ENCODE data around the gene ZBTB49.

Gene ZBTB49

GRCh38 chr4:4358093-4358854 lies 68.2 kb downstream of the ZBTB49 start:
- TF ChIP-seq CTCF (IDR thresholded peaks at IDR 0.05; ENCODE audit: low read depth, low read length, missing control alignments) = no peak
- in situ Hi-C loops (cut with HindIII; ENCODE audit: low sequenced_read_pairs) = no loop called here
- DNase-seq (ENCODE audit: low read depth) = no peak
- H3K4me3 ChIP-seq (ENCODE audit: low read depth, low read length) = no peak overlapping the region

- in situ Hi-C loops (cut with HindIII; ENCODE audit: low sequenced_read_pairs) = no loop called here
- DNase-seq (ENCODE audit: low read depth) = no peak
These were observed 71.8 kb downstream of the ZBTB49 start for GRCh38 chr4:4361883-4362282.

GRCh38 chr4:4362991-4363697 lies 73.1 kb downstream of the ZBTB49 start:
- no peak for DNase-seq (ENCODE audit: low read depth)
- no peak overlapping the region for H3K4me3 ChIP-seq (ENCODE audit: low read depth, low read length)
- TF ChIP-seq CTCF (IDR thresholded peaks at IDR 0.05; ENCODE audit: low read depth, low read length, missing control alignments) = no peak
- in situ Hi-C loops (cut with HindIII; ENCODE audit: low sequenced_read_pairs) = no loop called here

More at GRCh38 chr4:4361883-4362282, 71.8 kb downstream of the ZBTB49 start:
- H3K4me3 ChIP-seq (ENCODE audit: low read depth, low read length) = no peak overlapping the region
- TF ChIP-seq CTCF (IDR thresholded peaks at IDR 0.05; ENCODE audit: low read depth, low read length, missing control alignments) = no peak

DNA sequence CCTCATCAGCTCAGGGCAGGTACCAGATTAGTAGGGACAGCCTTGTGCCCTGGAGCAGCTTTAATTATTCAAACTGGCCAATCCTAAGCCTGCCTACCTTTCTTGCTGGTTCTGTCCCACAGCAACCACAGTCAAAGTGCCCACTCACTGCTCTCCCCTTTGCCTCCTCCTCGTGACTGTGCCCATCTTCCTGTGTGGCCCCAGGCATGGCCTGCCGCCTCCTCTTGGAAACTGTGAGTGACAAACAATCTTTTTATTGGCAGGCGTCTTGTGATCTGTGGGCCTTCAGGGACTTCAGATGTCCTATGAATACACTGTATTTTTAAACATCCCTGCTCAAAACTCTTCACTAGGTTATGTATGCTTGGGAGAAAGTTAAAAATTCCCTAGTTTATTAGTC lies 74.0 kb downstream of the ZBTB49 start:
- no peak for TF ChIP-seq CTCF (IDR thresholded peaks at IDR 0.05; ENCODE audit: low read depth, low read length, missing control alignments)
- no peak overlapping the region for H3K4me3 ChIP-seq (ENCODE audit: low read depth, low read length)
- no peak for DNase-seq (ENCODE audit: low read depth)
- in situ Hi-C loops (cut with HindIII; ENCODE audit: low sequenced_read_pairs) = no loop called here

GRCh38 chr4:4364486-4365208 lies 74.6 kb downstream of the ZBTB49 start:
- no peak overlapping the region for H3K4me3 ChIP-seq (ENCODE audit: low read depth, low read length)
- no peak for TF ChIP-seq CTCF (IDR thresholded peaks at IDR 0.05; ENCODE audit: low read depth, low read length, missing control alignments)
- DNase-seq (ENCODE audit: low read depth) = no peak
- in situ Hi-C loops (cut with HindIII; ENCODE audit: low sequenced_read_pairs) = loop anchor here (5.0 kb wide), 1 partner anchor 77 kb away; no protein-coding TSS in a partner anchor

- no peak for TF ChIP-seq CTCF (IDR thresholded peaks at IDR 0.05; ENCODE audit: low read depth, low read length, missing control alignments)
These were observed 78.9 kb downstream of the ZBTB49 start for GRCh38 chr4:4368809-4369580.

More at GRCh38 chr4:4368809-4369580, 78.9 kb downstream of the ZBTB49 start:
- in situ Hi-C loops (cut with HindIII; ENCODE audit: low sequenced_read_pairs) = loop anchor here (5.0 kb wide), 1 partner anchor 82 kb away; no protein-coding TSS in a partner anchor
- no peak for DNase-seq (ENCODE audit: low read depth)
- no peak overlapping the region for H3K4me3 ChIP-seq (ENCODE audit: low read depth, low read length)
